Astrocyte (in vitro differentiated cells and primary cell): Measurements from ENCODE around the gene ZP3.
"Not testable (repeated sequence)": the region's sequence is repeated elsewhere in the genome, so short reads cannot be mapped to it uniquely, and the experiment has no call there.

Experiments
- EZH2 ChIP-seq: IDR thresholded peaks from 2 replicates; pipeline ENCODE4 v1.6.1; 2012; ENCODE audit warnings: mild to moderate bottlenecking, low read length, inconsistent platforms; ENCODE audit not compliant: insufficient read depth
- TF ChIP-seq, protein P1 (sequence below): IDR thresholded peaks from 2 replicates; pipeline ENCODE4 v1.5.1; 2011; ENCODE audit warnings: low read depth, mild to moderate bottlenecking, inconsistent platforms, low read length, moderate library complexity; ENCODE audit not compliant: insufficient read depth

- TF ChIP-seq, protein P1, sequence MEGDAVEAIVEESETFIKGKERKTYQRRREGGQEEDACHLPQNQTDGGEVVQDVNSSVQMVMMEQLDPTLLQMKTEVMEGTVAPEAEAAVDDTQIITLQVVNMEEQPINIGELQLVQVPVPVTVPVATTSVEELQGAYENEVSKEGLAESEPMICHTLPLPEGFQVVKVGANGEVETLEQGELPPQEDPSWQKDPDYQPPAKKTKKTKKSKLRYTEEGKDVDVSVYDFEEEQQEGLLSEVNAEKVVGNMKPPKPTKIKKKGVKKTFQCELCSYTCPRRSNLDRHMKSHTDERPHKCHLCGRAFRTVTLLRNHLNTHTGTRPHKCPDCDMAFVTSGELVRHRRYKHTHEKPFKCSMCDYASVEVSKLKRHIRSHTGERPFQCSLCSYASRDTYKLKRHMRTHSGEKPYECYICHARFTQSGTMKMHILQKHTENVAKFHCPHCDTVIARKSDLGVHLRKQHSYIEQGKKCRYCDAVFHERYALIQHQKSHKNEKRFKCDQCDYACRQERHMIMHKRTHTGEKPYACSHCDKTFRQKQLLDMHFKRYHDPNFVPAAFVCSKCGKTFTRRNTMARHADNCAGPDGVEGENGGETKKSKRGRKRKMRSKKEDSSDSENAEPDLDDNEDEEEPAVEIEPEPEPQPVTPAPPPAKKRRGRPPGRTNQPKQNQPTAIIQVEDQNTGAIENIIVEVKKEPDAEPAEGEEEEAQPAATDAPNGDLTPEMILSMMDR = not testable (repeated sequence)
- TF ChIP-seq EZH2 = not testable (repeated sequence)
These were observed 19.1 kb downstream of the ZP3 start for GRCh38 chr7:76443846-76444245.
